GM12872 (cell line): Measurements from ENCODE around the gene NDUFB7.

Experiments
- TF ChIP-seq, protein P1 (sequence below): IDR thresholded peaks from 3 replicates; pipeline ENCODE4 v1.5.1; 2011; ENCODE audit warnings: low read depth, mild to moderate bottlenecking, low read length, moderate library complexity; ENCODE audit not compliant: insufficient read depth

Gene NDUFB7

GRCh38 chr19:14559916-14560775 lies 11.7 kb downstream of the NDUFB7 start:
- TF ChIP-seq, protein P1, sequence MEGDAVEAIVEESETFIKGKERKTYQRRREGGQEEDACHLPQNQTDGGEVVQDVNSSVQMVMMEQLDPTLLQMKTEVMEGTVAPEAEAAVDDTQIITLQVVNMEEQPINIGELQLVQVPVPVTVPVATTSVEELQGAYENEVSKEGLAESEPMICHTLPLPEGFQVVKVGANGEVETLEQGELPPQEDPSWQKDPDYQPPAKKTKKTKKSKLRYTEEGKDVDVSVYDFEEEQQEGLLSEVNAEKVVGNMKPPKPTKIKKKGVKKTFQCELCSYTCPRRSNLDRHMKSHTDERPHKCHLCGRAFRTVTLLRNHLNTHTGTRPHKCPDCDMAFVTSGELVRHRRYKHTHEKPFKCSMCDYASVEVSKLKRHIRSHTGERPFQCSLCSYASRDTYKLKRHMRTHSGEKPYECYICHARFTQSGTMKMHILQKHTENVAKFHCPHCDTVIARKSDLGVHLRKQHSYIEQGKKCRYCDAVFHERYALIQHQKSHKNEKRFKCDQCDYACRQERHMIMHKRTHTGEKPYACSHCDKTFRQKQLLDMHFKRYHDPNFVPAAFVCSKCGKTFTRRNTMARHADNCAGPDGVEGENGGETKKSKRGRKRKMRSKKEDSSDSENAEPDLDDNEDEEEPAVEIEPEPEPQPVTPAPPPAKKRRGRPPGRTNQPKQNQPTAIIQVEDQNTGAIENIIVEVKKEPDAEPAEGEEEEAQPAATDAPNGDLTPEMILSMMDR, result no peak

DNA sequence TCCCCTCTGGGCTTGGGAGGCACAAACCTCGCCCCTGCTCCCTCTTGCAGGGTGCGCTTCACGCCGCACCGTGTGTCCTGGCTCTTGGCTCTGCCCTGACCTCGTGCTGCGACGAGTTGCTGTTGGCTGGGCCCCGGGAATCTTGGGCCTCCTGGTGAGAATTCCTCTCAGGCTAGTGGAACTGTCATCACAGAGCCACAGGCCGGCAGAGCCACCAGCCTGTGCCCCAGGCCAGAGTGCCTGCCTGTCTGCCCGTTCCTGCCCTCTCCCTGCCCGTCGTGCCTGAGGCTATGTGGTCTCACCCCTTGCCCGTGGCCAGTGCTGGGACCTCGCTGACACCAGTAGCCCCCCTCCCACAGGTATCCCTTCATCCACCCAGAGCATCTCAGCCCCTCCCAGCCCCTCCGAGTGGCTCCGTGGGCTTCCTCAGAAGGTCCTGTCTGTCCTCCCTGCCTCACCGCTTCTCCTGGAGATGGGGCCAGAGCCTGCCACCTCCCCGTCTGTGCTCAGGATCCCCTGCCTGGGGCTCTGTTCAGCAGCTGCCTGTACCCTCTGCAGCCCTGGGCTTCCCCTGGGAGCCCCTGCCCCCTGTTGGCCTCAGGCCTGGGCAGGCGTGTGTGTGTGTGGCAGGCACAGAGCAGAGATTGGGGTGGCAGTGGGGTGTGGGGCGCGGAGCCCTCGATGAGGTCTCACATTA lies 13.3 kb downstream of the NDUFB7 start:
- TF ChIP-seq, protein P1, result no peak

DNA sequence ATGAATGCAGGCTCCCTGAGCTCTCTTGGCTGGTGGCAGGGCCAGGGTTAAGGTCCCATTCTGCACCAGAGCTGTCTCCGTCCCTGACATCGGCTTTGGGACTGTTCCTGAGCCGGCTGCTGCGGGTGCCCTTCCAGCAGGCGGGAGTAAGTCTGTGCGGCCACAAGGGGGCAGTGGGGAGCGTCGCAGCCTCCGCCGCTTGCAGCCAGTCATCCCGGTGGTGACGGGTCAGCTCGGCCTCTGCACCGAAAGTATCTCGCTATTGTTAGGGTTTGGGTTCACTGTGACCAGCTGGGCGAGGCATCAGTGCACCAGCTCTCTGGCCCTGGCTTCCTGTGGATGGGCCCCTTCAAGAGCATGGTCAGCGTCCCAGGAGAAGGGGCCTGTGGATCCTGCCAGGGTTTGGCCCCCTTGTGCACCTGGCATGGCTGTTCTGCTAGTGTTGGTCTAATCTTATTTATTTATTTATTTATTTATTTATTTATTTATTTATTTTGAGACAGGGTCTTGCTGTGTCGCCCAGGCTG lies 15.1 kb downstream of the NDUFB7 start:
- TF ChIP-seq, protein P1, result peak; percentile 99

GRCh38 chr19:14555918-14556661 lies 15.8 kb downstream of the NDUFB7 start:
- TF ChIP-seq, protein P1, result no peak

DNA sequence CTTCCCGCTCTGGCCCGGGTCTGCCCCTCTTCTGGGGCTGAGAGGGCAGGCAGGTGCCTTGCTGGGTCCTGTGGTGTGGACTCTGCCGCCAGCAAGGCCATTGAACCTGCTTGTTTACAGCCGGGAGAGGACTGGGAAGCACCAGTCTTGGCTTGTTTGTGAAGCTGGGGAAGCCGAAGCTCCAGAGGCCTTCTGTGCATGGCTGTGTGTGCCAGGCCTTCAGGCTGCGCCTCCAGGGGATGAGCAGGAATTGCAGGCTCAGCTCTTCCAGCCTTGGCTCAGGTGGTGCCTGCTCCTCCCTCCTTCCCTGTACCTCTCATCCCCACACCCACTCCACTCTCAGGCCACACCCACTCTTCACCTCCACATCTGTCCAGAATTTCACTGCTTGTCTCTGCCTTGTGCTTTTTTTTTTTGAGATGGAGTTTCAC lies 17.5 kb downstream of the NDUFB7 start:
- TF ChIP-seq, protein P1, result no peak

DNA sequence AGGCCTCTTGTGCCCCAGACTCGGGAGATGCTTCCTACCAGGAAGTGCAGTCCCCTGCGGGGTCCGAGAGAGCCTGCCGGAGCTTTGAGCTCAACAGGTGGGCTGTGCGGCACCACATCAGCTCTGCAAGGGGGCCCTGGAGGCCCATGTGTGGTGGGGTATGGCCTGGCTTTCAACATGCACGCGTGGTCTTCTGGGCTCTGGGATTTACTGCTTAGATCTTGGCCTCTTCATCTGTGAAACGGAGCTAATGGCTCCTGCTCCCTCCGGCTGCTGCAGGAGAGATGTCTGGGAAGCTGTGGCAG lies 18.0 kb downstream of the NDUFB7 start:
- TF ChIP-seq, protein P1, result no peak
